SK-N-SH treated with all-trans-retinoic acid at 6 μM for 48 hours (cell line): ENCODE measurements around the gene COL23A1.

ENCODE experiments used
- ARNTL ChIP-seq: fragments of 450-650 bp; formaldehyde crosslinking; IDR thresholded peaks from 2 replicates; pipeline ENCODE4 v1.5.0; 2020; ENCODE audit warnings: low read depth, mild to moderate bottlenecking, moderate library complexity, borderline replicate concordance
- CSDC2 ChIP-seq: fragments of 250-450 bp; sonication (Bioruptor Pico); IDR thresholded peaks from 2 replicates; pipeline ENCODE4 v1.5.0; 2020; ENCODE audit warnings: mild to moderate bottlenecking, moderate library complexity
- ISL1 ChIP-seq: fragments of 250-450 bp; sonication (Bioruptor Pico); IDR thresholded peaks from 2 replicates; pipeline ENCODE4 v2.1.2; 2022; ENCODE audit warnings: mild to moderate bottlenecking, moderate library complexity
- SNAI2 ChIP-seq: fragments of 250-450 bp; sonication (Bioruptor Pico); IDR thresholded peaks from 2 replicates; pipeline ENCODE4 v1.5.0; 2020; ENCODE audit warnings: mild to moderate bottlenecking, moderate library complexity
- TCF4 ChIP-seq: fragments of 250-450 bp; sonication (Bioruptor Pico); IDR thresholded peaks from 2 replicates; pipeline ENCODE4 v1.8.0; 2021; ENCODE audit warnings: mild to moderate bottlenecking, moderate library complexity, borderline replicate concordance
- TOX ChIP-seq: fragments of 250-450 bp; sonication (Bioruptor Pico); IDR thresholded peaks from 2 replicates; pipeline ENCODE4 v1.8.0; 2021; ENCODE audit warnings: mild to moderate bottlenecking, moderate library complexity, borderline replicate concordance
- ZFP30 ChIP-seq: fragments of 450-650 bp; formaldehyde crosslinking; IDR thresholded peaks from 2 replicates; pipeline ENCODE4 v1.5.0; 2022; ENCODE audit warnings: mild to moderate bottlenecking, moderate library complexity
- ZNF565 ChIP-seq: fragments of 450-650 bp; formaldehyde crosslinking; conservative IDR thresholded peaks from 2 replicates; pipeline ENCODE4 v1.5.0; 2020; ENCODE audit warnings: low read depth, mild to moderate bottlenecking, moderate library complexity
- ZNF70 ChIP-seq: fragments of 450-650 bp; formaldehyde crosslinking; IDR thresholded peaks from 2 replicates; pipeline ENCODE4 v1.5.0; 2020; ENCODE audit warnings: mild to moderate bottlenecking, moderate library complexity
- ZNF8 ChIP-seq: fragments of 450-650 bp; formaldehyde crosslinking; IDR thresholded peaks from 2 replicates; pipeline ENCODE4 v1.5.0; 2020; ENCODE audit warnings: mild to moderate bottlenecking, moderate library complexity
- TF ChIP-seq, protein P1 (sequence below): fragments of 250-450 bp; sonication (Bioruptor Pico); IDR thresholded peaks from 2 replicates; pipeline ENCODE4 v1.8.0; 2020; ENCODE audit warnings: mild to moderate bottlenecking, moderate library complexity, borderline replicate concordance
- TF ChIP-seq, protein P2 (sequence below): fragments of 250-450 bp; sonication (Bioruptor Pico); IDR thresholded peaks from 2 replicates; pipeline ENCODE4 v1.5.1; 2020; ENCODE audit warnings: low read depth, mild to moderate bottlenecking, moderate library complexity
- TF ChIP-seq, protein P3 (sequence below): fragments of 250-450 bp; sonication (Bioruptor Pico); IDR thresholded peaks from 2 replicates; pipeline ENCODE4 v1.5.0; 2020; ENCODE audit warnings: mild to moderate bottlenecking, moderate library complexity

DNA sequence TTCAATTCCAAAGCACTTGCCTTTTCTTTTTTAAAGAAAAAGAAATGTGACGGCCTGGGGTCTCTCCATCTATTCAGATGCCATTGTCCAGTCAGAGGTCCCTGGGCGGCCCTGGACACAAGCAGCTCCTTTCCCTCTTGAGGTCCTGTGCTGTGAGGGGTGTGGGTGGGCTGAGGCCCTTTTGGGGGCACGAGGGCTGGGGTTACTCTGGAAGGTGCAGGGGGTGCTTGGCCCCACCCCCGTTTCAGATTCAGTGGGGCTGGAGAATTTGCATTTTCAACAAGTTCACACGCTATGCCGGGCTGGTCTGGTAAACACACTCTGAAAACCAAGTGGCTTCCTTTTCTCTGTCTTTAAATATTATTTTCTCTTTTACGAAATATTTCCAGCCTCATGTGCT, 266.2 kb downstream of the COL23A1 start:
- TF ChIP-seq, protein P1, sequence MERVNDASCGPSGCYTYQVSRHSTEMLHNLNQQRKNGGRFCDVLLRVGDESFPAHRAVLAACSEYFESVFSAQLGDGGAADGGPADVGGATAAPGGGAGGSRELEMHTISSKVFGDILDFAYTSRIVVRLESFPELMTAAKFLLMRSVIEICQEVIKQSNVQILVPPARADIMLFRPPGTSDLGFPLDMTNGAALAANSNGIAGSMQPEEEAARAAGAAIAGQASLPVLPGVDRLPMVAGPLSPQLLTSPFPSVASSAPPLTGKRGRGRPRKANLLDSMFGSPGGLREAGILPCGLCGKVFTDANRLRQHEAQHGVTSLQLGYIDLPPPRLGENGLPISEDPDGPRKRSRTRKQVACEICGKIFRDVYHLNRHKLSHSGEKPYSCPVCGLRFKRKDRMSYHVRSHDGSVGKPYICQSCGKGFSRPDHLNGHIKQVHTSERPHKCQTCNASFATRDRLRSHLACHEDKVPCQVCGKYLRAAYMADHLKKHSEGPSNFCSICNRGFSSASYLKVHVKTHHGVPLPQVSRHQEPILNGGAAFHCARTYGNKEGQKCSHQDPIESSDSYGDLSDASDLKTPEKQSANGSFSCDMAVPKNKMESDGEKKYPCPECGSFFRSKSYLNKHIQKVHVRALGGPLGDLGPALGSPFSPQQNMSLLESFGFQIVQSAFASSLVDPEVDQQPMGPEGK, result no peak
- TF ChIP-seq ISL1 (CRISPR knock-in tag) (no peak), ZNF70 (no peak), TCF4 (CRISPR knock-in tag) (no peak), ZFP30 (CRISPR knock-in tag) (no peak), ARNTL (CRISPR knock-in tag) (no peak), SNAI2 (CRISPR knock-in tag) (no peak), CSDC2 (no peak), ZNF565 (CRISPR knock-in tag) (no peak), ZNF8 (CRISPR knock-in tag) (no peak), TOX (no peak)
- TF ChIP-seq, protein P2, sequence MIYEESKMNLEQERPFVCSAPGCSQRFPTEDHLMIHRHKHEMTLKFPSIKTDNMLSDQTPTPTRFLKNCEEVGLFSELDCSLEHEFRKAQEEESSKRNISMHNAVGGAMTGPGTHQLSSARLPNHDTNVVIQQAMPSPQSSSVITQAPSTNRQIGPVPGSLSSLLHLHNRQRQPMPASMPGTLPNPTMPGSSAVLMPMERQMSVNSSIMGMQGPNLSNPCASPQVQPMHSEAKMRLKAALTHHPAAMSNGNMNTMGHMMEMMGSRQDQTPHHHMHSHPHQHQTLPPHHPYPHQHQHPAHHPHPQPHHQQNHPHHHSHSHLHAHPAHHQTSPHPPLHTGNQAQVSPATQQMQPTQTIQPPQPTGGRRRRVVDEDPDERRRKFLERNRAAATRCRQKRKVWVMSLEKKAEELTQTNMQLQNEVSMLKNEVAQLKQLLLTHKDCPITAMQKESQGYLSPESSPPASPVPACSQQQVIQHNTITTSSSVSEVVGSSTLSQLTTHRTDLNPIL (CRISPR knock-in tag), result no peak
- TF ChIP-seq, protein P3, sequence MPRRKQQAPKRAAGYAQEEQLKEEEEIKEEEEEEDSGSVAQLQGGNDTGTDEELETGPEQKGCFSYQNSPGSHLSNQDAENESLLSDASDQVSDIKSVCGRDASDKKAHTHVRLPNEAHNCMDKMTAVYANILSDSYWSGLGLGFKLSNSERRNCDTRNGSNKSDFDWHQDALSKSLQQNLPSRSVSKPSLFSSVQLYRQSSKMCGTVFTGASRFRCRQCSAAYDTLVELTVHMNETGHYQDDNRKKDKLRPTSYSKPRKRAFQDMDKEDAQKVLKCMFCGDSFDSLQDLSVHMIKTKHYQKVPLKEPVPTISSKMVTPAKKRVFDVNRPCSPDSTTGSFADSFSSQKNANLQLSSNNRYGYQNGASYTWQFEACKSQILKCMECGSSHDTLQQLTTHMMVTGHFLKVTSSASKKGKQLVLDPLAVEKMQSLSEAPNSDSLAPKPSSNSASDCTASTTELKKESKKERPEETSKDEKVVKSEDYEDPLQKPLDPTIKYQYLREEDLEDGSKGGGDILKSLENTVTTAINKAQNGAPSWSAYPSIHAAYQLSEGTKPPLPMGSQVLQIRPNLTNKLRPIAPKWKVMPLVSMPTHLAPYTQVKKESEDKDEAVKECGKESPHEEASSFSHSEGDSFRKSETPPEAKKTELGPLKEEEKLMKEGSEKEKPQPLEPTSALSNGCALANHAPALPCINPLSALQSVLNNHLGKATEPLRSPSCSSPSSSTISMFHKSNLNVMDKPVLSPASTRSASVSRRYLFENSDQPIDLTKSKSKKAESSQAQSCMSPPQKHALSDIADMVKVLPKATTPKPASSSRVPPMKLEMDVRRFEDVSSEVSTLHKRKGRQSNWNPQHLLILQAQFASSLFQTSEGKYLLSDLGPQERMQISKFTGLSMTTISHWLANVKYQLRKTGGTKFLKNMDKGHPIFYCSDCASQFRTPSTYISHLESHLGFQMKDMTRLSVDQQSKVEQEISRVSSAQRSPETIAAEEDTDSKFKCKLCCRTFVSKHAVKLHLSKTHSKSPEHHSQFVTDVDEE (CRISPR knock-in tag), result no peak
